ENCODE data around the gene DFFB.

The DFFB gene

GRCh38 chr1:3925762-3926161 lies 68.5 kb downstream of the DFFB start:
- DNase-seq (ENCODE audit: low read depth in 2 of 2) = no peak

- DNase-seq (ENCODE audit: low read depth in 2 of 2) = no peak
These were observed 69.7 kb downstream of the DFFB start for GRCh38 chr1:3926956-3927355.

- DNase-seq (ENCODE audit: low read depth in 2 of 2) = no peak
These were observed 71.3 kb downstream of the DFFB start for GRCh38 chr1:3928586-3928985.

GRCh38 chr1:3929126-3929525 lies 71.8 kb downstream of the DFFB start:
- DNase-seq (ENCODE audit: low read depth in 2 of 2) = no peak

GRCh38 chr1:3930301-3931006 lies 73.2 kb downstream of the DFFB start:
- no peak for DNase-seq (ENCODE audit: low read depth in 2 of 2)

- DNase-seq (ENCODE audit: low read depth in 2 of 2) = no peak
These were observed 74.0 kb downstream of the DFFB start for GRCh38 chr1:3931007-3931912.

- DNase-seq (ENCODE audit: low read depth in 2 of 2) = no peak
These were observed 75.1 kb downstream of the DFFB start for GRCh38 chr1:3932156-3932919.

Data from stimulated activated CD4-positive, alpha-beta T cell treated with anti-CD3 and anti-CD28 coated beads, Interleukin-1b, Interleukin-23, amount 100 ng/mL, for 1 hour (primary cell).